Neural progenitor cell (in vitro differentiated cells): Measurements from ENCODE around the gene PLCB3.

Experiments
- CTCF ChIP-seq: fragments of 200-600 bp; sonication (generic); IDR thresholded peaks from 2 replicates; pipeline ENCODE4 v1.5.1; 2017; ENCODE audit warnings: antibody characterized with exemption, mild to moderate bottlenecking
- EZH2 ChIP-seq: fragments of 200-600 bp; sonication (generic); IDR thresholded peaks from 2 replicates; pipeline ENCODE4 v1.6.1; 2017; ENCODE audit warnings: antibody characterized with exemption, mild to moderate bottlenecking, moderate library complexity

GRCh38 chr11:64220271-64220670 is 31.1 kb upstream of the PLCB3 start:
- TF ChIP-seq CTCF (no peak), EZH2 (no peak)
